ENCODE measurements around the gene CASP8AP2.

CASP8AP2 gene

DNA sequence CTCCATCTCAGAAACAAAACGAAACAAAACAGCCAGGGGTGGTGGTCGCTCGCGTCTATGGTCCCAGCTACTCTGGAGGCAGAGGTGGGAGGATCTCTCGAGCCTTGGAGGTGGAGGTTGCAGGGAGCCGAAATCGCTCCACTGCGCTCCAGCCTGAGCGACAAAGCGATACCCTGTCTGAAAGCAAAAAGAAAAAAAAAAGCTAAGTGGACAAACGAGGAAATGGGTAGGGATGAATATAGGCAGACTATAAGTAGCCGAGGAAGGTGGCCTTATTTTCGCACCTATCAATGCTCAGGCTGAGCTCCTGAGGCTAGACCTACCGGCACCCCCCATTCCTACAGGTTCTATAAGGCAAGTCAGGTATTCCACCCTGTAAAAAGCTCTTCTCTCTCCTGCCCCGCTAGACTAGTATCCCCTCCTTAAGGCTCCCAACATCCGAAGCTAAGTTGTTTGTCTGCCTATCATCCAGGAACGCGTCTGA, 650 bp upstream of the CASP8AP2 start:
- H4K20me1 ChIP-seq (ENCODE audit: insufficient read depth, low read length, poor library complexity, severe bottlenecking) = peaks cover 15% of the 10 kb centered on the region
- H3F3A ChIP-seq (ENCODE audit: low read depth) = no peaks in the 10 kb centered on the region
- H3K27me3 ChIP-seq (ENCODE audit: insufficient read depth, low read length, poor library complexity, severe bottlenecking) = no peaks in the 10 kb centered on the region
- peak overlapping the region; percentile 88 for H2AFZ ChIP-seq (ENCODE audit: low read length)
- H3K4me2 ChIP-seq (ENCODE audit: low read depth, low read length, poor library complexity, severe bottlenecking) = peak overlapping the region; percentile 91
- H3K36me3 ChIP-seq (ENCODE audit: insufficient read depth, low read length) = no peaks in the 10 kb centered on the region
- peaks cover 16% of the 10 kb centered on the region for H3K4me1 ChIP-seq (ENCODE audit: insufficient read depth, low read length, poor library complexity, severe bottlenecking)
- peak overlapping the region; percentile 79 for H3K9ac ChIP-seq (ENCODE audit: low read depth, low read length, poor library complexity, severe bottlenecking)
- TF ChIP-seq EZH2phosphoT487 (IDR thresholded peaks at IDR 0.05; ENCODE audit: borderline replicate concordance) = no peak
- TF ChIP-seq, protein P1, sequence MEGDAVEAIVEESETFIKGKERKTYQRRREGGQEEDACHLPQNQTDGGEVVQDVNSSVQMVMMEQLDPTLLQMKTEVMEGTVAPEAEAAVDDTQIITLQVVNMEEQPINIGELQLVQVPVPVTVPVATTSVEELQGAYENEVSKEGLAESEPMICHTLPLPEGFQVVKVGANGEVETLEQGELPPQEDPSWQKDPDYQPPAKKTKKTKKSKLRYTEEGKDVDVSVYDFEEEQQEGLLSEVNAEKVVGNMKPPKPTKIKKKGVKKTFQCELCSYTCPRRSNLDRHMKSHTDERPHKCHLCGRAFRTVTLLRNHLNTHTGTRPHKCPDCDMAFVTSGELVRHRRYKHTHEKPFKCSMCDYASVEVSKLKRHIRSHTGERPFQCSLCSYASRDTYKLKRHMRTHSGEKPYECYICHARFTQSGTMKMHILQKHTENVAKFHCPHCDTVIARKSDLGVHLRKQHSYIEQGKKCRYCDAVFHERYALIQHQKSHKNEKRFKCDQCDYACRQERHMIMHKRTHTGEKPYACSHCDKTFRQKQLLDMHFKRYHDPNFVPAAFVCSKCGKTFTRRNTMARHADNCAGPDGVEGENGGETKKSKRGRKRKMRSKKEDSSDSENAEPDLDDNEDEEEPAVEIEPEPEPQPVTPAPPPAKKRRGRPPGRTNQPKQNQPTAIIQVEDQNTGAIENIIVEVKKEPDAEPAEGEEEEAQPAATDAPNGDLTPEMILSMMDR (conservative IDR thresholded peaks at IDR 0.05; ENCODE audit: low read length) = no peak
- H3K9me2 ChIP-seq (replicated peaks; ENCODE audit: low read depth, low read length) = no peaks in the 10 kb centered on the region
- H3K9me3 ChIP-seq (ENCODE audit: insufficient read depth, low read depth, low read length) = no peaks in the 10 kb centered on the region
- H3K79me2 ChIP-seq (ENCODE audit: insufficient read depth, low read length) = peaks cover 28% of the 10 kb centered on the region
- H3K4me3 ChIP-seq (ENCODE audit: low read length, poor library complexity, severe bottlenecking) = peak overlapping the region; percentile 92

DNA sequence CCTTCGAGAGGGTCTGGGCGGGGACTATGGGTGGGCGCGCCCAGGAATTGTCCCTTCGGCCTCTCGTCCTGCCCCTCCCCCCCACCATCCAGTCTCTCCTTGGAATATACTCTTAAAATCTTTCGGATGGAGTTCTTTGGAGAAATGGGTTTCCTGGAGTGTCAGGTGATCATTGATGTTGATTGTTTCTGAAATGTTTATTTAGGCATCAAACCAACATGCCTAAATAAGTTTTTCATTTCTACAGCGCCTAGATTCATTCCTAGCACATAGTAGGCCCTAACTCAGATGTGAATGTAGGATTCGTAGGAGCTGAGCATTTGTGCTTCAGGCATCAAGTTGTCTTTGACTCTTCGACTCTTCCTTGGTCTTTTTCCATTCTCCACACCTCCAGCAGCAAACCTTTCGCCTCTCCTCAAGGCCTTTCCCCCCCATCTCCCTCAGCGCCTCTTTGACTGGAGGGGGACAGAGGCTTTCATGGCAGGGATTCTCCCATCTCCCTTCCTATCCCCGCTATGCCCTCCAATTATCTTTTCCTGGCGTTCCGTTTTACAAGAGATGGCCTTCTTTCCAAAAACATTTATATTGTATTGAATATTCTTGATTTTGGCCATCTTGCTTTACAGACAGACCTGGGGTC, 610 bp downstream of the CASP8AP2 start:
- H3K4me1 ChIP-seq (ENCODE audit: insufficient read depth, low read length, poor library complexity, severe bottlenecking) = peaks cover 16% of the 10 kb centered on the region
- TF ChIP-seq, protein P1 (conservative IDR thresholded peaks at IDR 0.05; ENCODE audit: low read length) = no peak
- TF ChIP-seq EZH2phosphoT487 (IDR thresholded peaks at IDR 0.05; ENCODE audit: borderline replicate concordance) = no peak
- peak overlapping the region; percentile 93 for H3K4me2 ChIP-seq (ENCODE audit: low read depth, low read length, poor library complexity, severe bottlenecking)
- H3K9me2 ChIP-seq (replicated peaks; ENCODE audit: low read depth, low read length) = no peaks in the 10 kb centered on the region
- no peaks in the 10 kb centered on the region for H3K27me3 ChIP-seq (ENCODE audit: insufficient read depth, low read length, poor library complexity, severe bottlenecking)
- H3K9ac ChIP-seq (ENCODE audit: low read depth, low read length, poor library complexity, severe bottlenecking) = peak overlapping the region; percentile 92
- no peaks in the 10 kb centered on the region for H3K36me3 ChIP-seq (ENCODE audit: insufficient read depth, low read length)
- H2AFZ ChIP-seq (ENCODE audit: low read length) = peak overlapping the region; percentile 67
- peaks cover 28% of the 10 kb centered on the region for H3K79me2 ChIP-seq (ENCODE audit: insufficient read depth, low read length)
- peak overlapping the region; percentile 92 for H3K4me3 ChIP-seq (ENCODE audit: low read length, poor library complexity, severe bottlenecking)
- H3K9me3 ChIP-seq (ENCODE audit: insufficient read depth, low read depth, low read length) = no peaks in the 10 kb centered on the region
- H4K20me1 ChIP-seq (ENCODE audit: insufficient read depth, low read length, poor library complexity, severe bottlenecking) = peaks cover 15% of the 10 kb centered on the region
- H3F3A ChIP-seq (ENCODE audit: low read depth) = no peaks in the 10 kb centered on the region

DNA sequence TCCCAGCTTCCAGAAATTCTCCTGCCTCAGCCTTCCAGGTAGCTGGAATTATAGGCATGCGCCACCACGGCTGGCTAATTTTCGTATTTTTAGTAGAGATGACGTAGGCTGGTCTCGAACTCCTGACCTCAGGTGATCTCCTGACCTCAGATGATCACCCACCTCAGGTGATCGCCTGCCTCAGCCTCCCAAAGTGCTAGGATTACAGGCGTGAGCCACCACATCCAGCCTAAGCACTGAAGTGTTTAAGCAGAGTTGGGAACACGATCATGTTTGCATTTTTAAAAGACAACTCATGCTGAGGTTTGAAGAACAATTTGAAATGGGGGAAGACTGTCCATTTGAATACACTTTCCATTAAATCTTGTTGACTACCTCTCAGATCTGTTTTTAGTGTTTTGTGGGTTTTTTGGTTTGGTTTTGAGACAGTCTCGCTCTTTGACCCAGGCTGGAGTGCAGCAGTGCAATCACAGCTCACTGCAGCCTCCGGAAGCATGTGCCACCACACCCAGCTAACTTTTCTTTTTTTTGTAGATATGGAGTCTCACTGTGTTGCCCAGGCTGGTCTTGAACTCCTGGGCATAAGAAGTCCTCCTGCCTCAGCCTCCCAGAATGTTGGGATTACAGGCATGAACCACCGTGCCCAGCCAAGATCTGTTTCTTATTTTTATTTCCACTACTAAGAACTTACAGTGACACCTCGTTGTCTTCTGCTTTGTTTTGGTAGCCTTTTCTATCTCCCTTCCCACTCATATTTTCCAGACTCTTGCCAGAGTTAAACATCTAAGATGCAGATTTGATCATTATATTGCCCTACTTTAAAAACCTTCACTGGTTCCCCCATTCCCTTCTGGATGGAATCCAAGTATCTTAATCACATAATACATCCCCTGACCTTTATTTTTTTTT, 5.5 kb downstream of the CASP8AP2 start:
- H3K4me1 ChIP-seq (ENCODE audit: insufficient read depth, low read length, poor library complexity, severe bottlenecking) = peaks cover 13% of the 10 kb centered on the region
- H3K4me3 ChIP-seq (ENCODE audit: low read length, poor library complexity, severe bottlenecking) = no peak overlapping the region
- no peak overlapping the region for H3K4me2 ChIP-seq (ENCODE audit: low read depth, low read length, poor library complexity, severe bottlenecking)
- H3K9ac ChIP-seq (ENCODE audit: low read depth, low read length, poor library complexity, severe bottlenecking) = no peak overlapping the region
- no peak overlapping the region for H2AFZ ChIP-seq (ENCODE audit: low read length)
- no peaks in the 10 kb centered on the region for H3K36me3 ChIP-seq (ENCODE audit: insufficient read depth, low read length)
- H3K9me3 ChIP-seq (ENCODE audit: insufficient read depth, low read depth, low read length) = no peaks in the 10 kb centered on the region
- no peaks in the 10 kb centered on the region for H3K9me2 ChIP-seq (replicated peaks; ENCODE audit: low read depth, low read length)
- no peaks in the 10 kb centered on the region for H3F3A ChIP-seq (ENCODE audit: low read depth)
- H3K79me2 ChIP-seq (ENCODE audit: insufficient read depth, low read length) = peaks cover 33% of the 10 kb centered on the region
- H4K20me1 ChIP-seq (ENCODE audit: insufficient read depth, low read length, poor library complexity, severe bottlenecking) = peaks cover 12% of the 10 kb centered on the region
- TF ChIP-seq EZH2phosphoT487 (IDR thresholded peaks at IDR 0.05; ENCODE audit: borderline replicate concordance) = no peak
- TF ChIP-seq, protein P1 (conservative IDR thresholded peaks at IDR 0.05; ENCODE audit: low read length) = no peak
- no peaks in the 10 kb centered on the region for H3K27me3 ChIP-seq (ENCODE audit: insufficient read depth, low read length, poor library complexity, severe bottlenecking)

Measured in Loucy (cell line).